A549 (cell line): ENCODE results near the gene NUDT2. TPM values are rescaled to one million over a fixed set of nuclear protein-coding genes. Genes with fewer than 3 reads are reported as not detected.
"Not testable (repeated sequence)": the region's sequence is repeated elsewhere in the genome, so short reads cannot be mapped to it uniquely, and the experiment has no call there.

ENCODE experiments used
- ATAC-seq, 2 experiments: fragments of 200-7000 bp in 1 of 2; fragments of >200 bp in 1 of 2; cut with Nextera tagmentation in 1 of 2; cut with Tn5 transposase in 1 of 2; 3 replicates each; pipeline versions ENCODE4 v1.8.0 to v1.9.1; 2018 to 2020; ENCODE audit warnings: mild to moderate bottlenecking in 1 of 2, moderate library complexity in 1 of 2
- CTCF ChIA-PET: fragments of 300-600 bp; sonication (Branson Sonifier 250); formaldehyde crosslinking; extraction: SDS; loops from one replicate; lab custom pipeline; 2021; ENCODE audit warnings: antibody characterized with exemption, inconsistent platforms; lab: Yijun Ruan, JAX
- POLR2A ChIA-PET: fragments of 350-600 bp; formaldehyde crosslinking; extraction: SDS; loops from one replicate; lab custom pipeline; 2021; ENCODE audit warnings: antibody characterized with exemption, inconsistent platforms; lab: Yijun Ruan, JAX
- DNase-seq, 2 experiments: peaks; one replicate each; pipeline versions ENCODE4 v3.0.0 to v3.0.0-alpha.2; 2011 to 2016; ENCODE audit warnings: low read depth in 1 of 2, low spot score in 1 of 2
- FAIRE-seq: peaks from 2 replicates; lab custom pipeline; 2011; peaks lifted over from hg19 to GRCh38; lab: Jason Lieb, UNC
- H3K27ac ChIP-seq, 2 experiments: fragments of >200 bp; sonication (Bioruptor Twin); formaldehyde crosslinking; 3 replicates each; pipeline ENCODE4 v1.5.1; 2016 to 2017
- H3K4me1 ChIP-seq: fragments of >200 bp; sonication (Bioruptor Twin); formaldehyde crosslinking; 3 replicates; pipeline ENCODE4 v1.6.1; 2016
- H3K4me2 ChIP-seq: fragments of >200 bp; sonication (Bioruptor Twin); formaldehyde crosslinking; 3 replicates; pipeline ENCODE4 v1.6.1; 2016
- H3K4me3 ChIP-seq: fragments of >200 bp; sonication (Bioruptor Twin); formaldehyde crosslinking; 3 replicates; pipeline ENCODE4 v1.5.1; 2016
- H3K9me3 ChIP-seq: fragments of >200 bp; sonication (Bioruptor Twin); formaldehyde crosslinking; 3 replicates; pipeline ENCODE4 v1.6.1; 2016
- BHLHE40 ChIP-seq: IDR thresholded peaks from 2 replicates; pipeline ENCODE4 v1.6.1; 2012; ENCODE audit warnings: low read depth, low read length, inconsistent platforms
- EHF ChIP-seq: fragments of 250-450 bp; sonication (Bioruptor Pico); IDR thresholded peaks from 2 replicates; pipeline ENCODE4 v1.5.0; 2020; ENCODE audit warnings: mild to moderate bottlenecking
- EP300 ChIP-seq, 2 experiments: fragments of >200 bp; sonication (Bioruptor Twin); formaldehyde crosslinking; IDR thresholded peaks; 2 replicates in 1 of 2; 3 replicates in 1 of 2; pipeline ENCODE4 v1.6.1; 2016 to 2017
- ESRRA ChIP-seq: fragments of 150-350 bp; IDR thresholded peaks from 2 replicates; pipeline ENCODE4 v1.6.1; 2014; ENCODE audit warnings: mild to moderate bottlenecking, low read length, borderline replicate concordance
- HDAC2 ChIP-seq: fragments of 200-600 bp; sonication (generic); IDR thresholded peaks from 2 replicates; pipeline ENCODE4 v1.6.1; 2016
- HOXB5 ChIP-seq: fragments of 250-450 bp; sonication (Bioruptor Pico); IDR thresholded peaks from 2 replicates; pipeline ENCODE4 v1.5.0; 2020; ENCODE audit warnings: mild to moderate bottlenecking, moderate library complexity
- JUN ChIP-seq, 2 experiments: fragments of >200 bp; sonication (Bioruptor Twin); formaldehyde crosslinking; IDR thresholded peaks; 2 replicates in 1 of 2; 3 replicates in 1 of 2; pipeline ENCODE4 v1.6.1; 2016 to 2017
- NFE2L2 ChIP-seq: fragments of 150-350 bp; conservative IDR thresholded peaks from 2 replicates; pipeline ENCODE4 v1.6.1; 2014; ENCODE audit warnings: low read length
- POLR2A ChIP-seq: IDR thresholded peaks from 2 replicates; pipeline ENCODE4 v1.6.1; 2012; ENCODE audit warnings: mild to moderate bottlenecking, low read length
- POLR2AphosphoS2 ChIP-seq: conservative IDR thresholded peaks from 2 replicates; pipeline ENCODE4 v1.6.1; 2012; ENCODE audit warnings: low read length, improper control_type of control experiment, inconsistent platforms
- RAD21 ChIP-seq, 2 experiments: fragments of >200 bp in 1 of 2; sonication (Bioruptor Twin) in 1 of 2; formaldehyde crosslinking in 1 of 2; IDR thresholded peaks in 1 of 2; conservative IDR thresholded peaks in 1 of 2; 2 replicates in 1 of 2; 3 replicates in 1 of 2; pipeline ENCODE4 v1.6.1; 2012 to 2018; ENCODE audit warnings: inconsistent platforms in 1 of 2
- RARB ChIP-seq: fragments of 250-450 bp; sonication (Bioruptor Pico); IDR thresholded peaks from 2 replicates; pipeline ENCODE4 v1.8.0; 2021; ENCODE audit warnings: mild to moderate bottlenecking, moderate library complexity
- RFX5 ChIP-seq: fragments of 450-650 bp; IDR thresholded peaks from 2 replicates; pipeline ENCODE4 v1.7.1; 2014; ENCODE audit warnings: antibody characterized with exemption, mild to moderate bottlenecking, moderate library complexity
- WGBS: methylation state at CpG from one replicate; pipeline ENCODE4 v1.1.6; 2017; ENCODE audit errors: missing lambda C conversion rate; 5-methylcytosine and 5-hydroxymethylcytosine counted together
- polyA plus RNA-seq, 4 experiments: library from polyadenylated mRNA; depleted of rRNA in 3 of 4; stranded (reverse); fragments of >200 nt; fragmentation: RNase III in 1 of 4; extraction: RNeasy Plus Mini Kit Qiagen cat#74134 plus additional on column Dnase treatment in 1 of 4; gene quantifications; 2 replicates in 3 of 4; 3 replicates in 1 of 4; pipeline ENCODE4 v1.2.3, GENCODE V29; 2011 to 2017
- TF ChIP-seq, protein P1 (sequence below): fragments of 450-650 bp; IDR thresholded peaks from 2 replicates; pipeline ENCODE4 v1.6.1; 2014; ENCODE audit warnings: antibody characterized with exemption
- TF ChIP-seq, protein P2 (sequence below): fragments of 200-600 bp; sonication (generic); IDR thresholded peaks from 2 replicates; pipeline ENCODE4 v1.6.1; 2016; ENCODE audit warnings: antibody characterized with exemption, mild to moderate bottlenecking, moderate library complexity
- TF ChIP-seq, protein P3 (sequence below): fragments of >200 bp; sonication (Bioruptor Twin); formaldehyde crosslinking; IDR thresholded peaks from 3 replicates; pipeline ENCODE4 v1.5.1; 2016

The NUDT2 gene
- polyA plus RNA-seq, 2 of the 4 experiments (the other 2 are of a cell fraction): 25.5 to 26.4 TPM

GRCh38 chr9:34362614-34363214, 33.3 kb downstream of the NUDT2 start:
- H3K9me3 ChIP-seq: no peaks in the 10 kb centered on the region
- ChIA-PET POLR2A (no interaction called here), CTCF (interaction anchor here (1.0 to 15.2 kb wide), 4 partner anchors 14 to 229 kb away, joined by 3 to 106 read pairs (median 3); partner anchors contain the start of gene MYORG)
- H3K4me3 ChIP-seq: no peak overlapping the region
- TF ChIP-seq RARB (CRISPR knock-in tag): no peak
- FAIRE-seq: no peak
- no peak overlapping the region for H3K4me2 ChIP-seq
- H3K4me1 ChIP-seq: no peaks in the 10 kb centered on the region
- WGBS: 72% methylated on average over 4 of the region's 4 CpGs
- no peak; a peak in 1 of 6 replicates for ATAC-seq
- DNase-seq: no peak
- H3K27ac ChIP-seq: no peak overlapping the region

DNA sequence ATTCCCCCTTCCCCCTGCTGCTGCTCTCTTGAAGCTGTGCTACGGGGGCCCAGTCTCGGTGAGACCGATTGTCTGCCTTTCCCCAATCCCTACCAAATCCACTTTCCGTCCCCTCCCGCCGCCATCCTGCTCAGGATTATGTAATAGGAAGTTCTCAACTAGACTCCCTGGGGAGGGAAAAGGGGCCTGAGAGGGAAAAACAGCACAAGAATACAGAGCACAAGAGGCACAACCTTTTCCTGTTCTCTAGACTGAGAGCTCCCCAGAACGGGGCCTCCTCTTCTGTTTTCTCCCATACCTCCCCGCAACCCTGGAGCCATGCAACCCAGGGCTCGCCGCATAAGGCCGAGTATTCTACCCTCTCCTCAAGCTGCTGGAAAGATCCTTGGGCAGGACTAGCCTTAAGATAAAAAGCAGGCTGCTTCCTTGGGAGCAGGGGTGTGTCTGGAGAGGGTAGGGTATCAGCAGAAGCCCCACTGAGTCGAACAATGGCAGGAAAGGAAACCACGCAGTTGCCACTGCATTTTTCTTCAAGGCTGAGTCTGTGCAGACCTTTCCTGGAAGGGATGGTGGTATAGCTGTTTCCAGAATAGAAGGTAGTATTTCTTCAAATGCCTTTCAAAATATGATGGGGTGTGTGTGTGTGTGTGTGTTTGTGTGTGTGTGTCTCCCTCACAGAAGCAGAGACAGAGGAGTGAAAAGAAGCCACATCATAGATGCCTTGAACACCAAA, 34.4 kb downstream of the NUDT2 start:
- WGBS: 74% methylated on average over 13 of the region's 13 CpGs
- CTCF ChIA-PET: interaction anchor here (0.9 to 15.2 kb wide), 7 partner anchors 13 to 228 kb away, joined by 3 to 106 read pairs (median 3); partner anchors contain the start of gene MYORG
- ATAC-seq (no peak), FAIRE-seq (no peak), DNase-seq (no peak)
- no peak overlapping the region for H3K4me2 ChIP-seq
- POLR2A ChIA-PET: interaction anchor here (0.5 kb wide), 1 partner anchor 25 kb away, joined by 6 read pairs; no protein-coding TSS in a partner anchor
- TF ChIP-seq EP300 (IDR thresholded peaks at IDR 0.05) (no peak), ESRRA (no peak), RAD21 (conservative IDR thresholded peaks at IDR 0.05 in 1 of 2, IDR thresholded peaks at IDR 0.05 in 1 of 2) (no peak)
- no peaks in the 10 kb centered on the region for H3K4me1 ChIP-seq
- H3K27ac ChIP-seq: no peak overlapping the region
- 0 out of 3 replicates have a peak, but pooled peaks cover 3% of the 10 kb centered on the region for H3K9me3 ChIP-seq
- no peak overlapping the region for H3K4me3 ChIP-seq

DNA sequence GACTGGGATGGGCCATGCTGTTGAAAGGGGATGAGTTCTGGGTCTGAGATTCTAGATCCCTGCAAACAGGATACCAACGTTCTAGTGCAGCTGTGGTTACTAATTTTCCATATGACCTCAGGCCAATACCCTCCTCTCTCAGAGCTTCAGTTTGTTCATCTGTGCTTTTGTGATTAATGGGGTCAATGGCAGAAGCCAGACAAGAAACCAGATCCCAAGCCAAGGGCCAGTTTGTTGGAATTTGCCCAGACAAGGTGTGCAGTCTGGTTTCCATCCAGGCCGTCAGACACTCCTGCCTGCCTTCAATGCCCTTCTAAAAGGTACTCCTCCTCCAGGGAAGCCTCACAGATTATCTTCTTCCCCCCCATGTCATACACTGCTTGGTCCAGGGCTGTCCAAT, 35.9 kb downstream of the NUDT2 start:
- Histone ChIP-seq H3K4me1 (no peaks in the 10 kb centered on the region), H3K4me2 (no peak overlapping the region), H3K27ac (no peak overlapping the region), H3K9me3 (0 out of 3 replicates have a peak, but pooled peaks cover 3% of the 10 kb centered on the region), H3K4me3 (no peak overlapping the region)
- ChIA-PET CTCF (interaction anchor here (1.0 to 15.2 kb wide), 4 partner anchors 10 to 32 kb away, joined by 3 to 106 read pairs (median 4); partner anchors contain the start of gene MYORG), POLR2A (no interaction called here)
- FAIRE-seq: no peak
- WGBS: 53% methylated on average over 2 of the region's 2 CpGs
- no peak for DNase-seq
- no peak for ATAC-seq
- TF ChIP-seq RFX5: no peak

GRCh38 chr9:34366365-34366764, 37.0 kb downstream of the NUDT2 start:
- no peak for ATAC-seq
- POLR2A ChIA-PET: no interaction called here

DNA sequence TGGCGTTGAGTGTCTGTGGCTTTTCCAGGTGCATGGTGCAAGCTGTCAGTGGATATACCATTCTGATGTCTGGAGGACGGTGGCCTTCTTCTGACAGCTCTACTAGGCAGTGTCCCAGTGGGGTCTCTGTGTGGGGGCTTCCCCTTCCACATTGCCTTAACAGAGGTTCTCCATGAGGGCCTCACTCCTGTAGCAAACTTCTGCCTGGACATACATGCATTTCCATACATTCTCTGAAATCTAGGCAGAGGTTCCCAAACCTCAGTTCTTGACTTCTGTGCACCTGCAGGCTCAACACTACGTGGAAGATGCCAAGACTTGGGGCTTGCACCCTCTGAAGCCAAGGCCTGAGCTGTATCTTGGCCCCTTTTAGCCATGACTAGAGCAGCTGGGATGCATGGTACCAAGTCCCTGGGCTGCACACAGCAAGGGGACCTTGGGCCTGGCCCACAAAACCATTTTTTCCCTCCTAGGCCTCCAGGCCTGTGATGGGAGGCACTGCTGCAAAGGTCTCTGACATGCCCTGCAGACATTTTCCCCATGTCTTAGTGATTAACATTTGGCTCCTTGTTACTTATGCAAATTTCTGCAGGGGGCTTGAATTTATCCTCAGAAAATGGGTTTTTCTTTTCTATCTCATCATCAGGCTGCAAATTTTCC, 38.5 kb downstream of the NUDT2 start:
- ATAC-seq, H3K4me3 ChIP-seq, H3K4me2 ChIP-seq, DNase-seq, H3K4me1 ChIP-seq, H3K27ac ChIP-seq, H3K9me3 ChIP-seq, POLR2A ChIA-PET, FAIRE-seq: not testable (repeated sequence)
- WGBS: 82% methylated on average over 3 of the region's 3 CpGs
- CTCF ChIA-PET: interaction anchor here (1.4 to 19.7 kb wide), 4 partner anchors 9 to 223 kb away, joined by 3 to 417 read pairs (median 56); partner anchors contain the start of gene MYORG

More at GRCh38 chr9:34366365-34366764, 37.0 kb downstream of the NUDT2 start:
- Histone ChIP-seq H3K4me3 (no peak overlapping the region), H3K4me1 (no peaks in the 10 kb centered on the region), H3K27ac (no peak overlapping the region), H3K9me3 (0 out of 3 replicates have a peak, but pooled peaks cover 3% of the 10 kb centered on the region), H3K4me2 (no peak overlapping the region)
- WGBS: 37% methylated on average over 2 of the region's 2 CpGs
- FAIRE-seq: no peak
- TF ChIP-seq, protein P1, sequence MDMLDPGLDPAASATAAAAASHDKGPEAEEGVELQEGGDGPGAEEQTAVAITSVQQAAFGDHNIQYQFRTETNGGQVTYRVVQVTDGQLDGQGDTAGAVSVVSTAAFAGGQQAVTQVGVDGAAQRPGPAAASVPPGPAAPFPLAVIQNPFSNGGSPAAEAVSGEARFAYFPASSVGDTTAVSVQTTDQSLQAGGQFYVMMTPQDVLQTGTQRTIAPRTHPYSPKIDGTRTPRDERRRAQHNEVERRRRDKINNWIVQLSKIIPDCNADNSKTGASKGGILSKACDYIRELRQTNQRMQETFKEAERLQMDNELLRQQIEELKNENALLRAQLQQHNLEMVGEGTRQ: no peak
- TF ChIP-seq HDAC2: no peak
- TF ChIP-seq, protein P2, sequence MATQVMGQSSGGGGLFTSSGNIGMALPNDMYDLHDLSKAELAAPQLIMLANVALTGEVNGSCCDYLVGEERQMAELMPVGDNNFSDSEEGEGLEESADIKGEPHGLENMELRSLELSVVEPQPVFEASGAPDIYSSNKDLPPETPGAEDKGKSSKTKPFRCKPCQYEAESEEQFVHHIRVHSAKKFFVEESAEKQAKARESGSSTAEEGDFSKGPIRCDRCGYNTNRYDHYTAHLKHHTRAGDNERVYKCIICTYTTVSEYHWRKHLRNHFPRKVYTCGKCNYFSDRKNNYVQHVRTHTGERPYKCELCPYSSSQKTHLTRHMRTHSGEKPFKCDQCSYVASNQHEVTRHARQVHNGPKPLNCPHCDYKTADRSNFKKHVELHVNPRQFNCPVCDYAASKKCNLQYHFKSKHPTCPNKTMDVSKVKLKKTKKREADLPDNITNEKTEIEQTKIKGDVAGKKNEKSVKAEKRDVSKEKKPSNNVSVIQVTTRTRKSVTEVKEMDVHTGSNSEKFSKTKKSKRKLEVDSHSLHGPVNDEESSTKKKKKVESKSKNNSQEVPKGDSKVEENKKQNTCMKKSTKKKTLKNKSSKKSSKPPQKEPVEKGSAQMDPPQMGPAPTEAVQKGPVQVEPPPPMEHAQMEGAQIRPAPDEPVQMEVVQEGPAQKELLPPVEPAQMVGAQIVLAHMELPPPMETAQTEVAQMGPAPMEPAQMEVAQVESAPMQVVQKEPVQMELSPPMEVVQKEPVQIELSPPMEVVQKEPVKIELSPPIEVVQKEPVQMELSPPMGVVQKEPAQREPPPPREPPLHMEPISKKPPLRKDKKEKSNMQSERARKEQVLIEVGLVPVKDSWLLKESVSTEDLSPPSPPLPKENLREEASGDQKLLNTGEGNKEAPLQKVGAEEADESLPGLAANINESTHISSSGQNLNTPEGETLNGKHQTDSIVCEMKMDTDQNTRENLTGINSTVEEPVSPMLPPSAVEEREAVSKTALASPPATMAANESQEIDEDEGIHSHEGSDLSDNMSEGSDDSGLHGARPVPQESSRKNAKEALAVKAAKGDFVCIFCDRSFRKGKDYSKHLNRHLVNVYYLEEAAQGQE: no peak
- TF ChIP-seq HOXB5 (CRISPR knock-in tag): no peak
- TF ChIP-seq, protein P3, sequence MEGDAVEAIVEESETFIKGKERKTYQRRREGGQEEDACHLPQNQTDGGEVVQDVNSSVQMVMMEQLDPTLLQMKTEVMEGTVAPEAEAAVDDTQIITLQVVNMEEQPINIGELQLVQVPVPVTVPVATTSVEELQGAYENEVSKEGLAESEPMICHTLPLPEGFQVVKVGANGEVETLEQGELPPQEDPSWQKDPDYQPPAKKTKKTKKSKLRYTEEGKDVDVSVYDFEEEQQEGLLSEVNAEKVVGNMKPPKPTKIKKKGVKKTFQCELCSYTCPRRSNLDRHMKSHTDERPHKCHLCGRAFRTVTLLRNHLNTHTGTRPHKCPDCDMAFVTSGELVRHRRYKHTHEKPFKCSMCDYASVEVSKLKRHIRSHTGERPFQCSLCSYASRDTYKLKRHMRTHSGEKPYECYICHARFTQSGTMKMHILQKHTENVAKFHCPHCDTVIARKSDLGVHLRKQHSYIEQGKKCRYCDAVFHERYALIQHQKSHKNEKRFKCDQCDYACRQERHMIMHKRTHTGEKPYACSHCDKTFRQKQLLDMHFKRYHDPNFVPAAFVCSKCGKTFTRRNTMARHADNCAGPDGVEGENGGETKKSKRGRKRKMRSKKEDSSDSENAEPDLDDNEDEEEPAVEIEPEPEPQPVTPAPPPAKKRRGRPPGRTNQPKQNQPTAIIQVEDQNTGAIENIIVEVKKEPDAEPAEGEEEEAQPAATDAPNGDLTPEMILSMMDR: no peak
- TF ChIP-seq NFE2L2: no peak
- no peak for TF ChIP-seq EHF (CRISPR knock-in tag)
- TF ChIP-seq POLR2A: no peak
- no peak for TF ChIP-seq JUN (IDR thresholded peaks at IDR 0.05)
- no peak for TF ChIP-seq BHLHE40
- TF ChIP-seq POLR2AphosphoS2: no peak
- no peak for DNase-seq
- CTCF ChIA-PET: interaction anchor here (2.0 to 19.7 kb wide), 3 partner anchors 10 to 38 kb away, joined by 7 to 417 read pairs (median 106); partner anchors contain the start of gene MYORG
